Natural killer cell treated with Interleukin-12 subunit alpha and Interleukin-12 subunit beta and Interleukin-15 and Interleukin-18, amount 100 ng/mL, for 72 hours (primary cell): ENCODE measurements around the gene TCEAL2. TPM values are rescaled to one million over a fixed set of nuclear protein-coding genes. Genes with fewer than 3 reads are reported as not detected.

Source experiments
- ATAC-seq, 2 donors: fragments of 150-1000 bp; cut with Tn5 transposase in 1 of 2; sonication (Bioruptor Pico), chemical (Tn5 transposase) in 1 of 2; 2 replicates each; pipeline ENCODE4 v1.10.0; 2021
- DNase-seq: peaks from one replicate; pipeline ENCODE4 v3.0.0; 2022; ENCODE audit warnings: low spot score
- H3K27ac Mint-ChIP-seq, 2 donors: 1 replicate in 1 of 2; 2 replicates in 1 of 2; pipeline ENCODE4 v1.8.0; 2022; ENCODE audit warnings: mixed read lengths in 2 of 2, mild to moderate bottlenecking in 1 of 2, moderate library complexity in 1 of 2
- H3K27me3 Mint-ChIP-seq, 2 donors: 1 replicate in 1 of 2; 2 replicates in 1 of 2; pipeline ENCODE4 v1.8.0; 2022; ENCODE audit warnings: mixed read lengths in 2 of 2
- H3K36me3 Mint-ChIP-seq: one replicate; pipeline ENCODE4 v1.8.0; 2022; ENCODE audit warnings: mixed read lengths
- H3K4me1 Mint-ChIP-seq, 2 donors: 1 replicate in 1 of 2; 2 replicates in 1 of 2; pipeline ENCODE4 v1.8.0; 2022; ENCODE audit warnings: low read depth in 2 of 2, mixed read lengths in 2 of 2, mild to moderate bottlenecking in 1 of 2
- H3K4me3 Mint-ChIP-seq: one replicate; pipeline ENCODE4 v1.8.0; 2022; ENCODE audit warnings: mixed read lengths
- H3K9me3 Mint-ChIP-seq: 2 replicates; pipeline ENCODE4 v1.8.0; 2022; ENCODE audit warnings: mixed read lengths
- total RNA-seq, 2 donors: library from RNA; stranded (reverse); gene quantifications; one replicate each; pipeline ENCODE4 v1.2.3, GENCODE V29; 2022

The TCEAL2 gene
- total RNA-seq, 2 donors from 2014 or later: not detected

- H3K27me3 Mint-ChIP-seq: peaks cover 4 to 22% of the 10 kb centered on the region in 2 donors
- H3K9me3 Mint-ChIP-seq: no peaks in the 10 kb centered on the region
- H3K4me3 Mint-ChIP-seq: peak overlapping the region; percentile 99
- no peaks in the 10 kb centered on the region for H3K36me3 Mint-ChIP-seq
- H3K4me1 Mint-ChIP-seq: peaks cover 15% of the 10 kb centered on the region in 2 donors
- peak overlapping the region; percentile 73 for H3K27ac Mint-ChIP-seq
- DNase-seq (no peak), ATAC-seq (peak; percentile 69 to 70)
These were observed 29.7 kb downstream of the TCEAL2 start for GRCh38 chrX:102154900-102155805.

- DNase-seq (no peak), ATAC-seq (peak; percentile 96 to 97)
- Mint-ChIP-seq H3K27me3 (peaks cover 7 to 24% of the 10 kb centered on the region in 2 donors), H3K4me1 (peaks cover 15% of the 10 kb centered on the region in 2 donors), H3K36me3 (no peaks in the 10 kb centered on the region), H3K27ac (peak within 1 kb of the TSS; percentile 73), H3K9me3 (no peaks in the 10 kb centered on the region), H3K4me3 (peak within 1 kb of the TSS; percentile 99)
These were observed 30.3 kb downstream of the TCEAL2 start, which contains the start of gene BEX5 for GRCh38 chrX:102155806-102156179. BEX5 (minus strand) TSS chrX:102155977; CDS start chrX:102154265, 1,712 bp downstream.

Other genes starting within 250 kb of the TCEAL2 start
- 1 to 10 TPM; 1.4 to 2.1 TPM for gene ZMAT1, start 193.7 kb upstream of the TCEAL2 start, total RNA-seq
- not detected for gene TCEAL6, start 16.8 kb downstream of the TCEAL2 start, total RNA-seq
- 1 to 10 TPM; 1.8 to 3.0 TPM for gene BEX5, start 30.3 kb downstream of the TCEAL2 start, total RNA-seq
- not detected for gene TCP11X1, start 89.6 kb downstream of the TCEAL2 start, total RNA-seq
- not detected for gene NXF2, start 121.5 kb downstream of the TCEAL2 start, total RNA-seq